WERI-Rb-1 (cell line): ENCODE data around the gene ADIPOR2.

Experiments
- DNase-seq: peaks from one replicate; pipeline ENCODE4 v3.0.0-alpha.2; 2020
- H3K27ac ChIP-seq: fragments of 250-450 bp; sonication (Bioruptor Pico); 2 replicates; pipeline ENCODE4 v1.5.1; 2020; ENCODE audit warnings: mild to moderate bottlenecking, moderate library complexity
- H3K27me3 ChIP-seq: fragments of 250-450 bp; sonication (Bioruptor Pico); 2 replicates; pipeline ENCODE4 v1.5.1; 2021; ENCODE audit warnings: mild to moderate bottlenecking, low read depth, moderate library complexity; ENCODE audit not compliant: insufficient read depth, severe bottlenecking
- H3K36me3 ChIP-seq: fragments of 250-450 bp; sonication (Bioruptor Pico); 2 replicates; pipeline ENCODE4 v1.5.1; 2020; ENCODE audit warnings: mild to moderate bottlenecking, moderate library complexity
- H3K4me3 ChIP-seq: 2 replicates; pipeline ENCODE4 v1.5.1; 2011; ENCODE audit warnings: low read depth, mild to moderate bottlenecking, control low read depth, low read length
- H3K9me3 ChIP-seq: fragments of 250-450 bp; sonication (Bioruptor Pico); 2 replicates; pipeline ENCODE4 v1.5.1; 2021; ENCODE audit warnings: mild to moderate bottlenecking, moderate library complexity; ENCODE audit not compliant: severe bottlenecking
- CTCF ChIP-seq: IDR thresholded peaks from 2 replicates; pipeline ENCODE4 v1.5.1; 2011; ENCODE audit warnings: low read depth, mild to moderate bottlenecking, control low read depth, inconsistent platforms, low read length

Gene ADIPOR2

GRCh38 chr12:1695886-1696670 lies 5.2 kb downstream of the ADIPOR2 start:
- no peaks in the 10 kb centered on the region for H3K27me3 ChIP-seq
- no peak for TF ChIP-seq CTCF
- no peak for DNase-seq
- no peak overlapping the region for H3K4me3 ChIP-seq
- H3K9me3 ChIP-seq: no peaks in the 10 kb centered on the region
- H3K36me3 ChIP-seq: peaks cover 21% of the 10 kb centered on the region
- no peak overlapping the region for H3K27ac ChIP-seq

GRCh38 chr12:1696800-1697199 lies 5.9 kb downstream of the ADIPOR2 start:
- no peak for DNase-seq
- H3K9me3 ChIP-seq: no peaks in the 10 kb centered on the region
- no peak overlapping the region for H3K27ac ChIP-seq

GRCh38 chr12:1697271-1697670 lies 6.4 kb downstream of the ADIPOR2 start:
- Histone ChIP-seq H3K9me3 (no peaks in the 10 kb centered on the region), H3K36me3 (peaks cover 17% of the 10 kb centered on the region), H3K27me3 (no peaks in the 10 kb centered on the region), H3K27ac (no peak overlapping the region), H3K4me3 (no peak overlapping the region)
- DNase-seq: no peak
- no peak for TF ChIP-seq CTCF

More at GRCh38 chr12:1696800-1697199, 5.9 kb downstream of the ADIPOR2 start:
- H3K4me3 ChIP-seq: no peak overlapping the region
- H3K27me3 ChIP-seq: no peaks in the 10 kb centered on the region
- TF ChIP-seq CTCF: no peak
- peaks cover 17% of the 10 kb centered on the region for H3K36me3 ChIP-seq

GRCh38 chr12:1698720-1699119 lies 7.8 kb downstream of the ADIPOR2 start:
- Histone ChIP-seq H3K27ac (no peak overlapping the region), H3K9me3 (peaks cover 4% of the 10 kb centered on the region), H3K4me3 (no peak overlapping the region), H3K36me3 (peaks cover 15% of the 10 kb centered on the region), H3K27me3 (no peaks in the 10 kb centered on the region)
- DNase-seq: no peak
- TF ChIP-seq CTCF: no peak

- no peak for DNase-seq
- Histone ChIP-seq H3K9me3 (peaks cover 4% of the 10 kb centered on the region), H3K36me3 (peaks cover 7% of the 10 kb centered on the region), H3K4me3 (no peak overlapping the region), H3K27me3 (no peaks in the 10 kb centered on the region), H3K27ac (no peak overlapping the region)
- TF ChIP-seq CTCF: no peak
Observed at GRCh38 chr12:1702713-1703112, 11.8 kb downstream of the ADIPOR2 start.
